ENCODE measurements around the gene GOLGA6D.
"Not testable (repeated sequence)": the region's sequence is repeated elsewhere in the genome, so short reads cannot be mapped to it uniquely, and the experiment has no call there.

DNA sequence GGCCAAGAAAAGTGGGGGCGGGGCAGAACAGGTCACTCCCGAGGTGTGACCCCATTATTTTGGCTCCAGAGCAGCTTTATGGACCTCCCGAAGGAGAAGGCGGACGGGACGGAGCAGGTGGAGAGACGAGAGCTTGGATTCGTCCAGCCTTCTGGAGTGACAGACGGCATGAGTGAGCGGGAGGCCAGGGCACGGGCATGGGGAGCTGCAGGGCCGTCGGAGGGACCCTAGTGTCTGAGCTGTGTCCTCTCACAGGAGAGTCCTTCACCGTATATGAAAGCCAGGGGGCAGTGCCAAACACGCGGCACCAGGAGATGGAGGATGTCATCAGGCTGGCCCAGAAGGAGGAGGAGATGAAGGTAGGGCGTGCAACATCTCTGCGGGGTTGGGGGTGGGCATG lies 11.0 kb downstream of the GOLGA6D start:
- TF ChIP-seq POLR2A (IDR thresholded peaks at IDR 0.05): not testable (repeated sequence)
- TF ChIP-seq, protein P1, sequence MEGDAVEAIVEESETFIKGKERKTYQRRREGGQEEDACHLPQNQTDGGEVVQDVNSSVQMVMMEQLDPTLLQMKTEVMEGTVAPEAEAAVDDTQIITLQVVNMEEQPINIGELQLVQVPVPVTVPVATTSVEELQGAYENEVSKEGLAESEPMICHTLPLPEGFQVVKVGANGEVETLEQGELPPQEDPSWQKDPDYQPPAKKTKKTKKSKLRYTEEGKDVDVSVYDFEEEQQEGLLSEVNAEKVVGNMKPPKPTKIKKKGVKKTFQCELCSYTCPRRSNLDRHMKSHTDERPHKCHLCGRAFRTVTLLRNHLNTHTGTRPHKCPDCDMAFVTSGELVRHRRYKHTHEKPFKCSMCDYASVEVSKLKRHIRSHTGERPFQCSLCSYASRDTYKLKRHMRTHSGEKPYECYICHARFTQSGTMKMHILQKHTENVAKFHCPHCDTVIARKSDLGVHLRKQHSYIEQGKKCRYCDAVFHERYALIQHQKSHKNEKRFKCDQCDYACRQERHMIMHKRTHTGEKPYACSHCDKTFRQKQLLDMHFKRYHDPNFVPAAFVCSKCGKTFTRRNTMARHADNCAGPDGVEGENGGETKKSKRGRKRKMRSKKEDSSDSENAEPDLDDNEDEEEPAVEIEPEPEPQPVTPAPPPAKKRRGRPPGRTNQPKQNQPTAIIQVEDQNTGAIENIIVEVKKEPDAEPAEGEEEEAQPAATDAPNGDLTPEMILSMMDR (IDR thresholded peaks at IDR 0.05): not testable (repeated sequence)

Measured in prostate gland (tissue), 2 donors.